ENCODE measurements around the gene FCRL2.

The FCRL2 gene

DNA sequence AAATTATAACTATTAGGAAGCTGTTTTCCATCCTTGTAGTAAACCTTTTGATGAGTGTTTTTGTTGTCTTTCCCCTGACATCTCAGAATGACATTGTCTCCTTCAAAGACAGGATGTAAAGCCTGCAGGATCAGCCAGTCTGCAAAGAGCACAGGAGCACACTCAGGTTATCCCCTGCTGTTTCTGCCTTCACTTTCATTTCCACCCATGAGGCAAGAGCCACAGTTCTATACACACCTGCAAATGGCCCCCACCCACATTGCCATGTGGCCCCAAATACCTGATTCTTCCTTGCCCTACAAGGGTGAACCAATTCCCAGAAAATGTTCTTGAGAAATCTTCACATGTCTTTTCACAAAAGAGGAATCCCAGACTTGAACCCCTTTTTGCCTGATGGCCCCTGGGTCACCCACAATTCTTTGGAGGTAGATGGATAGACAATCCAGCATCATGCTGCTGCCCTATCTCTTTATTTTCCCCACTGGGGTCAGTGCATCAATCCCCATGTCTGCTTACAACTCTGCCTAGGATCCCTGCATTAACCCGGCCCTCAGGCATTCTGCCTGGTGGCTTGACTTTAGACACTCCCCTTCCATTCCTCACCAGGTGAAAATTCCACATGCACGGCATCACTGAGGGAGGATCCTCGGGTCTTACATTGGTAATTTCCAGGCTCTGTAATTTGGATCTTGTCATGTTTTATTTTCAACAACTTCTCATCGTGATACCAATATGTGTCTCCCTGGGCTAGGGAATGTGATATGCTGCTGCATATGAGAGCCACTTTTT is 79.0 kb downstream of the FCRL2 start:
- Histone ChIP-seq H3K4me2 (ENCODE audit: low read length) (no peak overlapping the region), H3K79me2 (ENCODE audit: low read length) (no peaks in the 10 kb centered on the region), H3K9ac (ENCODE audit: low read length) (no peak overlapping the region), H3K27me3 (ENCODE audit: low read depth, low read length) (peaks cover 46% of the 10 kb centered on the region), H3K9me3 (ENCODE audit: insufficient read depth, low read length) (peaks cover 2% of the 10 kb centered on the region; the same call in 1 of the 2 replicates), H2AFZ (ENCODE audit: low read depth, low read length) (no peak overlapping the region), H3K4me3 (ENCODE audit: low read length) (no peak overlapping the region), H3K27ac (ENCODE audit: low read length) (no peak overlapping the region), H3K36me3 (replicated peaks; ENCODE audit: low read depth, low read length) (no peaks in the 10 kb centered on the region), H3K4me1 (ENCODE audit: low read length) (peaks cover 28% of the 10 kb centered on the region), H4K20me1 (ENCODE audit: insufficient read depth, low read length) (no peaks in the 10 kb centered on the region)
- TF ChIP-seq, protein P1, sequence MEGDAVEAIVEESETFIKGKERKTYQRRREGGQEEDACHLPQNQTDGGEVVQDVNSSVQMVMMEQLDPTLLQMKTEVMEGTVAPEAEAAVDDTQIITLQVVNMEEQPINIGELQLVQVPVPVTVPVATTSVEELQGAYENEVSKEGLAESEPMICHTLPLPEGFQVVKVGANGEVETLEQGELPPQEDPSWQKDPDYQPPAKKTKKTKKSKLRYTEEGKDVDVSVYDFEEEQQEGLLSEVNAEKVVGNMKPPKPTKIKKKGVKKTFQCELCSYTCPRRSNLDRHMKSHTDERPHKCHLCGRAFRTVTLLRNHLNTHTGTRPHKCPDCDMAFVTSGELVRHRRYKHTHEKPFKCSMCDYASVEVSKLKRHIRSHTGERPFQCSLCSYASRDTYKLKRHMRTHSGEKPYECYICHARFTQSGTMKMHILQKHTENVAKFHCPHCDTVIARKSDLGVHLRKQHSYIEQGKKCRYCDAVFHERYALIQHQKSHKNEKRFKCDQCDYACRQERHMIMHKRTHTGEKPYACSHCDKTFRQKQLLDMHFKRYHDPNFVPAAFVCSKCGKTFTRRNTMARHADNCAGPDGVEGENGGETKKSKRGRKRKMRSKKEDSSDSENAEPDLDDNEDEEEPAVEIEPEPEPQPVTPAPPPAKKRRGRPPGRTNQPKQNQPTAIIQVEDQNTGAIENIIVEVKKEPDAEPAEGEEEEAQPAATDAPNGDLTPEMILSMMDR (IDR thresholded peaks at IDR 0.05; ENCODE audit: low read depth, low read length): no peak
- no peak for TF ChIP-seq EZH2phosphoT487 (IDR thresholded peaks at IDR 0.05; ENCODE audit: low read depth)

DNA sequence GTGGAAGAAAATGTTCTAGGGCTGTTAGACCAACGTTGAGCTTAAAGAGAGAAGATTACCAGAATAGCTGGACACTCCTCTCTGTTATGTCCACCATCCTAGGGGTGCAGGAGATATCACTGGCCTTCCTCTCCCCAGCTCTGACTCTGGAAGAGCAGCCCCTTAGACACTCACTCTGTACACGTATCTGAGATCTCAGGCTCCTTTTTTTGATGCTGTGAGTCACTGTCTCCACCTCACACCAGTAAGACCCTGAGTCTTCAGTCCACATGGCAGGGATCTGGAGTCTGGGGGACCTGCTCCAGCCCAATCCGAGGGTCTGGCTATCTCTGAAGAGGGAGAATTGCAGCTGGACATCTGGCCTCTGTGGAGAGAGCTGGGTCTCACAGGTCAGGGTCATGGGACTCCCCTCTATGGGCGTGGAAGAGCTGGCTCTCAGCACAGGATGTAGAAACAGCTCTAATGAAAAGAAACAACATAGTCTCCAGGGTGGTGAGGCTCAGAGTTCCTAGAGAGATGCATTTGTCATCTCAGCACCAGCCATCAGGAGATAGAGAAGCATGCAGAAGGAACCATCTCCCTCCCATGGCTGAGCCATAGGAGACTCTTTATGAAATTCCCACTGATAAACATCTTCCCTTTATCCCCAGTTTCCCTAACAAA is 79.8 kb downstream of the FCRL2 start:
- Histone ChIP-seq H3K9me3 (ENCODE audit: insufficient read depth, low read length) (peaks cover under 1% of the 10 kb centered on the region; the same call in 1 of the 2 replicates), H4K20me1 (ENCODE audit: insufficient read depth, low read length) (no peaks in the 10 kb centered on the region), H3K36me3 (replicated peaks; ENCODE audit: low read depth, low read length) (no peaks in the 10 kb centered on the region), H3K4me1 (ENCODE audit: low read length) (peaks cover 28% of the 10 kb centered on the region), H3K9ac (ENCODE audit: low read length) (no peak overlapping the region), H3K4me3 (ENCODE audit: low read length) (no peak overlapping the region), H3K27ac (ENCODE audit: low read length) (no peak overlapping the region), H3K27me3 (ENCODE audit: low read depth, low read length) (peaks cover 47% of the 10 kb centered on the region), H3K4me2 (ENCODE audit: low read length) (no peak overlapping the region), H3K79me2 (ENCODE audit: low read length) (no peaks in the 10 kb centered on the region), H2AFZ (ENCODE audit: low read depth, low read length) (no peak overlapping the region)
- TF ChIP-seq, protein P1 (IDR thresholded peaks at IDR 0.05; ENCODE audit: low read depth, low read length): no peak
- no peak for TF ChIP-seq EZH2phosphoT487 (IDR thresholded peaks at IDR 0.05; ENCODE audit: low read depth)
